NB4 (cell line): Measurements from ENCODE around the gene RBM25.

ENCODE experiments used
- DNase-seq: peaks from one replicate; pipeline ENCODE4 v3.0.0; 2010; ENCODE audit warnings: low read depth
- H3K4me3 ChIP-seq: one replicate; pipeline ENCODE4 v1.5.1; 2011; ENCODE audit warnings: mild to moderate bottlenecking, low read depth, low read length, moderate library complexity
- MAX ChIP-seq: IDR thresholded peaks from 2 replicates; pipeline ENCODE4 v1.6.1; 2011; ENCODE audit warnings: low read depth, low read length
- MYC ChIP-seq: IDR thresholded peaks from 2 replicates; pipeline ENCODE4 v1.6.1; 2011; ENCODE audit warnings: low read depth, low read length
- POLR2A ChIP-seq: IDR thresholded peaks from 2 replicates; pipeline ENCODE4 v1.6.1; 2011; ENCODE audit warnings: mild to moderate bottlenecking; ENCODE audit not compliant: insufficient read length; ENCODE audit errors: extremely low read depth
- TF ChIP-seq, protein P1 (sequence below): IDR thresholded peaks from one replicate; pipeline ENCODE4 v1.5.1; 2012; ENCODE audit warnings: low read depth, low read length

Gene RBM25

GRCh38 chr14:73125169-73125588, 66.8 kb downstream of the RBM25 start:
- DNase-seq, result no peak
- H3K4me3 ChIP-seq, result no peak overlapping the region
- no peak for TF ChIP-seq MYC
- TF ChIP-seq, protein P1, sequence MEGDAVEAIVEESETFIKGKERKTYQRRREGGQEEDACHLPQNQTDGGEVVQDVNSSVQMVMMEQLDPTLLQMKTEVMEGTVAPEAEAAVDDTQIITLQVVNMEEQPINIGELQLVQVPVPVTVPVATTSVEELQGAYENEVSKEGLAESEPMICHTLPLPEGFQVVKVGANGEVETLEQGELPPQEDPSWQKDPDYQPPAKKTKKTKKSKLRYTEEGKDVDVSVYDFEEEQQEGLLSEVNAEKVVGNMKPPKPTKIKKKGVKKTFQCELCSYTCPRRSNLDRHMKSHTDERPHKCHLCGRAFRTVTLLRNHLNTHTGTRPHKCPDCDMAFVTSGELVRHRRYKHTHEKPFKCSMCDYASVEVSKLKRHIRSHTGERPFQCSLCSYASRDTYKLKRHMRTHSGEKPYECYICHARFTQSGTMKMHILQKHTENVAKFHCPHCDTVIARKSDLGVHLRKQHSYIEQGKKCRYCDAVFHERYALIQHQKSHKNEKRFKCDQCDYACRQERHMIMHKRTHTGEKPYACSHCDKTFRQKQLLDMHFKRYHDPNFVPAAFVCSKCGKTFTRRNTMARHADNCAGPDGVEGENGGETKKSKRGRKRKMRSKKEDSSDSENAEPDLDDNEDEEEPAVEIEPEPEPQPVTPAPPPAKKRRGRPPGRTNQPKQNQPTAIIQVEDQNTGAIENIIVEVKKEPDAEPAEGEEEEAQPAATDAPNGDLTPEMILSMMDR, result no peak
- no peak for TF ChIP-seq MAX
- TF ChIP-seq POLR2A, result no peak

GRCh38 chr14:73125746-73126145, 67.4 kb downstream of the RBM25 start:
- H3K4me3 ChIP-seq, result no peak overlapping the region
- TF ChIP-seq, protein P1, result no peak
- TF ChIP-seq POLR2A (no peak), MYC (no peak), MAX (no peak)
- no peak for DNase-seq

GRCh38 chr14:73133795-73134194, 75.5 kb downstream of the RBM25 start:
- TF ChIP-seq MAX (no peak), POLR2A (no peak), MYC (no peak)
- TF ChIP-seq, protein P1, result no peak
- no peak overlapping the region for H3K4me3 ChIP-seq
- DNase-seq, result no peak

DNA sequence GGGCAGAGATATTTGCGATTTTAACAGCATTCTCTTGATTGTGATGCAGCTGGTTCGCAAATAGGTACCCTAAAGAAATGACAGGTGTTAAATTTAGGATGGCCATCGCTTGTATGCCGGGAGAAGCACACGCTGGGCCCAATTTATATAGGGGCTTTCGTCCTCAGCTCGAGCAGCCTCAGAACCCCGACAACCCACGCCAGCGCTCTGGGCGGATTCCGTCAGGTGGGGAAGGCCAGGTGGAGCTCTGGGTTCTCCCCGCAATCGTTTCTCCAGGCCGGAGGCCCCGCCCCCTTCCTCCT, 77.7 kb downstream of the RBM25 start:
- peak overlapping the region; percentile 50 for H3K4me3 ChIP-seq
- no peak for DNase-seq
- TF ChIP-seq MYC, result no peak
- TF ChIP-seq POLR2A, result no peak
- TF ChIP-seq, protein P1, result no peak
- TF ChIP-seq MAX, result no peak

- DNase-seq, result peak; percentile 95
- H3K4me3 ChIP-seq, result peak within 1 kb of the TSS; percentile 79
- TF ChIP-seq, protein P1, result no peak
- TF ChIP-seq MYC, result peak; percentile 46; the same call in 1 of the 2 replicates
- peak; percentile 85 for TF ChIP-seq POLR2A
- peak; percentile 68 for TF ChIP-seq MAX
Measured at GRCh38 chr14:73136387-73137225, 78.3 kb downstream of the RBM25 start, which contains the start of gene PSEN1. TSS of gene PSEN1 (plus strand) at chr14:73136507. CDS start at chr14:73148020, 11,513 bp downstream.
